SJSA1 (cell line): Measurements from ENCODE around the gene RALB. TPM values are rescaled to one million over a fixed set of nuclear protein-coding genes. Genes with fewer than 3 reads are reported as not detected.
"Not testable (repeated sequence)": the region's sequence is repeated elsewhere in the genome, so short reads cannot be mapped to it uniquely, and the experiment has no call there.

Experiments
- DNase-seq, 2 experiments: peaks; one replicate each; pipeline ENCODE4 v3.0.0-alpha.2; 2015 to 2020; ENCODE audit warnings: low spot score in 2 of 2, low read depth in 1 of 2
- H3K27ac ChIP-seq: fragments of 250-450 bp; sonication (Bioruptor Pico); 2 replicates; pipeline ENCODE4 v1.5.1; 2020; ENCODE audit warnings: mild to moderate bottlenecking, moderate library complexity
- H3K27me3 ChIP-seq: fragments of 250-450 bp; sonication (Bioruptor Pico); replicated peaks from 2 replicates; pipeline ENCODE4 v1.5.1; 2020; ENCODE audit warnings: mild to moderate bottlenecking, moderate library complexity
- H3K36me3 ChIP-seq: fragments of 250-450 bp; sonication (Bioruptor Pico); 2 replicates; pipeline ENCODE4 v1.5.1; 2020; ENCODE audit warnings: mild to moderate bottlenecking
- H3K4me1 ChIP-seq: fragments of 250-450 bp; sonication (Bioruptor Pico); replicated peaks from 2 replicates; pipeline ENCODE4 v1.6.1; 2021; ENCODE audit warnings: mild to moderate bottlenecking
- H3K4me3 ChIP-seq: fragments of 250-450 bp; sonication (Bioruptor Pico); 2 replicates; pipeline ENCODE4 v1.5.1; 2020; ENCODE audit warnings: mild to moderate bottlenecking
- H3K9me3 ChIP-seq: fragments of 250-450 bp; sonication (Bioruptor Pico); replicated peaks from 2 replicates; pipeline ENCODE4 v1.5.1; 2020; ENCODE audit warnings: mild to moderate bottlenecking
- total RNA-seq: library from RNA; depleted of rRNA; stranded (reverse); fragments of >200 nt; shearing (Covaris generic); gene quantifications from 2 replicates; pipeline ENCODE4 v1.2.3, GENCODE V29; 2014

Gene RALB
- total RNA-seq, 1 experiment from 2014 or later, result 84.7 TPM

DNA sequence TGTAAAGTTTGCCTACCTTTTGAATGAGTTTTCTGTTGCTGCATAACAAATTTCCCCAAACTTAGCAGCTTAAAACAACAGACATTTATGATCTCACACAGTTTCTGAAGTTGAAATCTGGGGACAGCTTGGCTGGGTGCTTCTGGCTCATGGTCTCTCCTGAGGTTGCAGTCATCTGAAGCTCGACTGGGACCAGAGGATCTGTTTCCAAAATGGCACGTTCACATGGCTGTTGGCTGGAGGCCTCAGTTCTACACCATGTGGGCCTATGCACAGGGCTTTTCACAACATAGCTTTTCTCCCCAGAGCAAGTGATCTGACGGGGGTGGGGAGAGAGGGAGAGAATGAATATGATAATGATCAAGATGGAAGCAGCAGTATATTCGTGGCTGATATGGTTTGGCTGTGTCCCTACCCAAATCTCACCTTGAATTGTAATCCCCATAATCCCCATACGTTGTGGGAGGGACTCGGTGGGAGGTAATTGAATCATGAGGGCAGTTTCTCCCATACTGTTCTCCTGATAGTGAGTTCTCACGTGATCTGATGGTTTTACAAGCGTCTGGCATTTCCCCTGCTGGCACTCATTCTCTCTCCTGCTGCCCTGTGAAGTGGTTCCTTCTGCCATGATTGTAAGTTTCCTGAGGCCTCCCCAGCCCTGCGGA, 3.5 kb downstream of the RALB start:
- DNase-seq, result no peak
- peaks cover 20% of the 10 kb centered on the region for H3K36me3 ChIP-seq
- peaks cover 2% of the 10 kb centered on the region; the same call in 1 of the 2 replicates for H3K9me3 ChIP-seq
- peaks cover 19% of the 10 kb centered on the region for H3K4me1 ChIP-seq
- no peaks in the 10 kb centered on the region for H3K27me3 ChIP-seq
- H3K4me3 ChIP-seq, result no peak overlapping the region
- no peak overlapping the region for H3K27ac ChIP-seq

DNA sequence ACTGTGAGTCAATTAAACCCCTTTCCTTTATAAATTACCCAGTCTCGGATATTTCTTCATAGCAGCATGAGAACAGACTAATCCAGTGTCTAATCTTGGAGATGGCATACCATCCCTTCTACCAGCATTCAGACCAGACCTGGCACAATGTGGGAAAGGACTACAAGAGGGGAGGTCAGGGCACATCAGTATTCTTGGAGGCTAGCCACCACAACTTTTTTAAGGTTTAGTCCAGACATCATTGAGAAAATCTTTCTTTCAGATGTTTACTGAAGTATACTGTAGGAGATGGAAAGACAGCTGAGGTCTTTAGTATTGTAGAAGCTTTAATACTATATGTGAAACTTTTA, 4.0 kb downstream of the RALB start:
- no peak overlapping the region for H3K27ac ChIP-seq
- peaks cover 20% of the 10 kb centered on the region for H3K36me3 ChIP-seq
- no peaks in the 10 kb centered on the region for H3K27me3 ChIP-seq
- peaks cover 2% of the 10 kb centered on the region; the same call in 1 of the 2 replicates for H3K9me3 ChIP-seq
- H3K4me1 ChIP-seq, result peaks cover 19% of the 10 kb centered on the region
- no peak for DNase-seq
- H3K4me3 ChIP-seq, result no peak overlapping the region

DNA sequence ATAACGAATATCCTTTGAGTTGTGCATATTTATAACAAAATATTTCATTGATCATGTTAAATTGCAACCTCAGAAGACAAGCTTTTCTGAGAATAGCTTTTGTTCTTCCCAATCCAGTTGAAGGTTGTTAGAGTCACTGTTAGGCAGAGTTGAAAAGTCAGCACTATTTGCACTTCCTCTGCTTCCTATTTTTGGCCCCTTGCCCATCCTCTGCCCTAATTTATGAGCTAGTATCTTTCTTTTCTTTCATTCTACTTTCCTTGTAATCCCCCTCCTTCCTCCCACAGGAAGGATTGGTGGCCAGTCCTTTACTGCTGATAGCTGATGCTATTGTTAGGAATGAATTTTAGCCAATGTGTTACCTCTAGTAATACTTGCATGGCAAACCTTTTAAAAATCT, 4.9 kb downstream of the RALB start:
- H3K4me3 ChIP-seq, result no peak overlapping the region
- peaks cover 2% of the 10 kb centered on the region; the same call in 1 of the 2 replicates for H3K9me3 ChIP-seq
- no peak for DNase-seq
- peaks cover 20% of the 10 kb centered on the region for H3K36me3 ChIP-seq
- peaks cover 14% of the 10 kb centered on the region for H3K4me1 ChIP-seq
- no peak overlapping the region for H3K27ac ChIP-seq
- H3K27me3 ChIP-seq, result no peaks in the 10 kb centered on the region

DNA sequence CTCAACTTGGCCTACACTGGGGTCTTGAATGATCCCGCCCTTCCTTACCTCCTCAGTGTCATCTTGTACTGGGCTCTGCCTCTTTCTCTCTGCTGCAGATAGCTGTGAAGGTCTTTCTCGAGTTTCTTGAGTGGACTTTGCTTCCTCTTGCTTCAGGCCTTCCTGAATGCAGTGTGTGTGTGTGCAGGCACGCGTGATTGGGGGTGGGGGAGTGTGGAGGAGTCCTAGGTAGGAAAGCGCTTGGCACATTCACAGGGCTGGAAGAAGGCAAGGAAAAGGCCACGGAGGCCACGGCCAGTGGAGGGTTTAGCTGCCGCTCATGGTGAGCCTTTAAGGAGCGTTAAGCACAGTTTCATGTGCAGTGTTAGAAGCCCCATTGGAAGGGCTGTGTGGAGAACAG, 5.5 kb downstream of the RALB start:
- H3K4me3 ChIP-seq, result no peak overlapping the region
- peaks cover 16% of the 10 kb centered on the region for H3K36me3 ChIP-seq
- H3K27ac ChIP-seq, result no peak overlapping the region
- DNase-seq, result no peak
- peaks cover 14% of the 10 kb centered on the region for H3K4me1 ChIP-seq
- H3K27me3 ChIP-seq, result no peaks in the 10 kb centered on the region
- peaks cover 2% of the 10 kb centered on the region; the same call in 1 of the 2 replicates for H3K9me3 ChIP-seq

DNA sequence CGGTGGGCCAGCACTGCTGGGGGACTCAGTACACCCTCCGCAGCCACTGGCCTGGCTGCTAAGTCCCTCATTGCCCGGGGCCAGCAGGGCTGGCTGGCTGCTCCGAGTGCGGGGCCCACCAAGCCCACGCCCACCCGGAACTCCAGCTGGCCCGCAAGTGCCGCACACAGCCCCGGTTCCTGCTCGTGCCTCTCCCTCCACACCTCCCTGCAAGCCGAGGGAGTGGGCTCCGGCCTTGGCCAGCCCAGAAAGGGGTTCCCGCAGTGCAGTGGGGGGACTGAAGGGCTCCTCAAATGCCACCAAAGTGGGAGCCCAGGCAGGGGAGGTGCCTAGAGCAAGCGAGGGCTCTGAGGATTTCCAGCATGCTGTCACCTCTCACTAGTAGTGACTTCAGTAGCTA, 7.3 kb downstream of the RALB start:
- not testable (repeated sequence) for H3K27ac ChIP-seq, H3K4me3 ChIP-seq, H3K27me3 ChIP-seq, H3K4me1 ChIP-seq, H3K9me3 ChIP-seq, DNase-seq
- H3K36me3 ChIP-seq, result peaks cover 16% of the 10 kb centered on the region

DNA sequence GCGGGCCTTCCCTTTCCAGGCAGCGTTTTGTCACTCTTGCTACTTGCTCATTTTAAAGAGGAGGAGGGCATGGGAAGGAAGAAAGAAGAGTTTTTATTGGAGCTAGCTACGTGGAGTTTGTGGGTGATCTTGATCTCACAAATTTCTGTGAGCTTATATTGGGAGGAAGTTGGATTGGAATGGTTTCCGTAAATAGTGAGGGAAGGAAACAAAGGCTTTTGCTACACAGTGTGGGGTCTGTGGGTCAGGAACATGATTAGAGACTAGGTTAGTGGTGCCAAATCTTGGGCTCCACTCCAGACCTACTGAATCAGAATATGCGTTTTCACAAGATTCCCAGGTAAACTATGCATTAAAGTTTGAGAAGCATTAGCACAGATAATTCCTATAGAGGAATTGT, 8.1 kb downstream of the RALB start:
- no peaks in the 10 kb centered on the region for H3K27me3 ChIP-seq
- H3K9me3 ChIP-seq, result peaks cover 2% of the 10 kb centered on the region; the same call in 1 of the 2 replicates
- H3K4me1 ChIP-seq, result peaks cover 13% of the 10 kb centered on the region
- H3K36me3 ChIP-seq, result peaks cover 12% of the 10 kb centered on the region
- H3K27ac ChIP-seq, result no peak overlapping the region
- no peak overlapping the region for H3K4me3 ChIP-seq
- no peak for DNase-seq

DNA sequence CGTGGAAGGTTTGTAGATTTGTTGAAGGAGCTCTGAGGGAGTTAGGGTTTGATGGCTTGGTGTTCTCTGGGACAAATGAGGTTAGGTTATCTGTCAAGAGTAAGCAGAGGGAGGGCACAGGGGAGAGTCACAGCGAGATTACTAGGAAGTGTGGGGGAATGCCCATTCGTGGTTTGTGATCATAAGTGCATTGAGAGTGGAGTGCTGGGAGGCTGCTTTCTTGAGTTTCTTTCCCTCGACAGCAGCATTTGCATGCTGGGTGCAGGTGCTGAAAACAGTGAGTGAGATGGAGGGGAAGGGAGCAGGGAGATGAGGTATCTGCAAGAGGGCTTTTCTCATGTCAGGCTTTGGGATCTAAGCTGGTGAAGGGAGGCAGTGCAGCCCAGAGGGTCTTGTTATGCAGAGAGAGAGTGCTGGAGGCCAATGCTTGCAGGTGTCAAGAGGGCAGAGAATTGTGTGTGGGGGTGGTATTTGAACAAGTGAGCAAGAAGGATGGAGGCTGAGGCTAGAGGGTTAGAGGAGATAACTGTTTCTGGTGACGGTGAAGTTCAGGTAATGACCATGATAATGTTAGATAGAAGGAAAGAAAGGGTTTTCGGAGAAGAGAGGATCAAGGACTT, 8.8 kb downstream of the RALB start:
- H3K27ac ChIP-seq, result no peak overlapping the region
- no peak overlapping the region for H3K4me3 ChIP-seq
- no peak for DNase-seq
- H3K27me3 ChIP-seq, result no peaks in the 10 kb centered on the region
- peaks cover 2% of the 10 kb centered on the region; the same call in 1 of the 2 replicates for H3K9me3 ChIP-seq
- peaks cover 12% of the 10 kb centered on the region for H3K36me3 ChIP-seq
- peaks cover 13% of the 10 kb centered on the region for H3K4me1 ChIP-seq

DNA sequence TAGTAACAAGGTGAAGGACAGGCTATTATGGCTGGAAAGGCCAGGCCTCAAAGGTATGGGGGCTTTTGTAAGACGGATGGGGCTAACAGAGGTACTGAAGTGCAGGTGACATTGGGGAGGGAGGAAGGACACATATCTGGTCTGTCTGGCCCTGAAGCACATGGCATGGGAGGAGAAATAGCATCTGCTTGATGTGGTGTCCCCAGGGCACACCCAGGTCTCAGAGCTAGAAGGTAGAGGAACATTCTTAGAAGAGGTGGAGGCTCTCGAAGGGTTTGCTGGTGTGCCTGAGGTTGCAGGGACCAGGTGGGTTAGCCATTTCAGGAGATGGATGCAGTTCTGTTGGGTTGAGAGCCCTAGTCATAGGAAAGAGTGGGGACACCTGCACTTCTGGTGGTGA, 9.5 kb downstream of the RALB start:
- H3K9me3 ChIP-seq, result peaks cover 2% of the 10 kb centered on the region; the same call in 1 of the 2 replicates
- H3K4me3 ChIP-seq, result no peak overlapping the region
- no peak for DNase-seq
- H3K4me1 ChIP-seq, result peaks cover 13% of the 10 kb centered on the region
- no peak overlapping the region for H3K27ac ChIP-seq
- H3K36me3 ChIP-seq, result peaks cover 8% of the 10 kb centered on the region
- H3K27me3 ChIP-seq, result no peaks in the 10 kb centered on the region

DNA sequence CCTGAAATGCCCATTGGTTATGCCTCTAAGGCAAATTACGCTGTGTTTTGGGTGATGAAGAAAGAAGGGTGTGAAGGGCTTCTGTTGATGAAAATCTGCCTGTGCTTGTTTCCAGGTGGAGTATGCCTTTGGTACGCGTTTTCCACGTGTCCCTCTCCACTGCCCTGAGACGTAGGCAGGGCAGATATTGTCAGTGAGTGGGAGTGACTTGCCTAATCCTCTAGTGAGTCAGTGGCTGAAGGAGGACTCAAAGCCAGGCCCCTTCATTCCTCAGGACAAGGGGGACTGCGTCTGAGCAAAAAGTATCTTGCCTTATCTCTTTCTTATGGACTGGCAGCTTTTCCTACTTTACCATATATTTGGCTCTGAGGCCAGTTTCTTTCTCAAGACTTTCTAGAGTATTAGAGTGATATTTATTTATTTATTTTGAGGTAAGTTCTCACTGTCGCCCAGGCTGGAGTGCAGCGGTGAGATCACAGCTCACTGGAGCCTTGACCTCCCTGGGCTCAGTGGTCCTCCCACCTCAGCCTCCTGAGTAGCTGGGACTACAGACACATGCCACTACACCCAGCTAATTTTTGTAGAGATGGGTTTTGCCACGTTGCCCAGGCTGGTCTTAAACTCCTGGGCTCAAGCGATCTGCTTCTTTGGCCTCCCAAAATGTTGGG, 10.2 kb downstream of the RALB start:
- Histone ChIP-seq H3K27me3 (no peaks in the 10 kb centered on the region), H3K4me1 (peaks cover 13% of the 10 kb centered on the region), H3K27ac (no peak overlapping the region), H3K9me3 (peaks cover 2% of the 10 kb centered on the region; the same call in 1 of the 2 replicates), H3K36me3 (peaks cover 8% of the 10 kb centered on the region; the same call in 1 of the 2 replicates), H3K4me3 (no peak overlapping the region)
- DNase-seq, result no peak

DNA sequence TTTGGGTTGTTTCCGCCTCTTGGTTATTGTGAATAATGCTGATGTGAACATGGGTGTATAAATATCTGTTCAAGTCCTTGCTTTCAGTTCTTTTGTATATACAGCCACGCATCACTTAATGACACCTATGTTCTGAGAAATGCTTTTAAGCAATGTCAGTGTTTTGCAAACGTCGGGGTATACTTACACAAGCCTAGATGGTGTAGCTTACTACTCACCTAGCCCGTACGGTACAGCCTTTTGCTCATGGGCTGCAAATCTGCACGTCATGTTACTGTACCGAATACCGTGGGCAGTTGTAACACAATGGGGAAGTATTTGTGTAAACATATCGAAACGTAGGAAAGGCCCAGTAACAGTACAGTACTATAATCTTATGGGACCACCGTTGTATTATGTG, 12.4 kb downstream of the RALB start:
- H3K27ac ChIP-seq, result 0 out of 2 replicates have a peak overlapping the region, but pooled peaks have one; percentile 22
- peaks cover 5% of the 10 kb centered on the region for H3K36me3 ChIP-seq
- H3K4me3 ChIP-seq, result no peak overlapping the region
- DNase-seq, result peak in 1 of 2 experiments; percentile 45
- peaks cover 13% of the 10 kb centered on the region for H3K4me1 ChIP-seq
- H3K9me3 ChIP-seq, result peaks cover 2% of the 10 kb centered on the region; the same call in 1 of the 2 replicates
- no peaks in the 10 kb centered on the region for H3K27me3 ChIP-seq

DNA sequence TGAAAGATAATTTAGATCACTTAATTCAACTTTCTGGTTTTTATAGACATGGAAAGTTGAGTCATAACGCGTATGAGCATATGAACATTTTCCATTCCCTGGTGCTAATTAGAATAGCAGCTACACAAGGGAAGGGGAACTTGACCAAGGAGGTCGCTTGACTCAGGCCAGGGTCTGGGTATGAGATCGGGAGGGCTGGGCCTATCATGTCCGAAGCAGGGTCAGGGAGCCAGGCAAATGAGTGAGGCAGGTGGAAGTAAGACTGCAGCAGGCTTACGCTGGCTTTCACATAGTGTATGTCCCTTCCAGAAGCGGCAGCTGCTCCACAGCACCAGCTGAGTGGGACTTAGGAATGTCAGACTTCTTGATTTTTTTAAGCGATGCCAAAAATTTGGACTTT, 14.7 kb downstream of the RALB start:
- Histone ChIP-seq H3K4me3 (no peak overlapping the region), H3K36me3 (peaks cover 15% of the 10 kb centered on the region), H3K9me3 (no peaks in the 10 kb centered on the region), H3K4me1 (peaks cover 15% of the 10 kb centered on the region), H3K27me3 (no peaks in the 10 kb centered on the region), H3K27ac (no peak overlapping the region)
- DNase-seq, result no peak

DNA sequence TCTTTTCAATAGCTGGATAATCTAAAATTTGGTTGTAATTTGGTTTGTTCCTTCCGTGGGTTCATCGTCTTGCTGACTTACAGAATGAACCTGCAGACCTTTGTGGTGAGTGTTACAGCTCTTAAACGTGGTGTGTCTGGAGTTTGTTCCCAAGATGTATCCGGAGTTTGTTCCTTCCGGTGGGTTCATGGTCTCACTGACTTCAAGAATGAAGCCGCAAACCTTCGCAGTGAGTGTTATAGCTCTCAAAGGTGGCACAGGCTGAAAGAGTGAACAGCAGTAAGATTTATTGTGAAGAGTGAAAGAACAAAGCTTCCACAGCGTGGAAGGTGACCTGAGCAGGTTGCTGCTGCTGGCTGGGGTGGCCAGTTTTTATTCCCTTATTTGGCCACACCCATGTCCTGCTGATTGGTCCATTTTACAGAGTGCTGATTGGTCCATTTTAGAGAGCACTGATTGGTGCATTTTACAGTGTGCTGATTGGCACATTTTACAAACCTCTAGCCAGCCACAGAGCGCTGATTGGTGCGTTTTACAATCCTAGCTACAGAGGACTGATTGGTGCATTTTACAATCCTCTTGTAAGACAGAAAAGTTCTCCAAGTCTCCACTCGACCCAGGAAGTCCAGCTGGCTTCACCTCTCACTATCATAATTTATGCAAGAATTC, 16.6 kb downstream of the RALB start:
- Histone ChIP-seq H3K9me3 (peaks cover 3% of the 10 kb centered on the region; the same call in 1 of the 2 replicates), H3K27ac (no peak overlapping the region), H3K4me1 (peaks cover 28% of the 10 kb centered on the region), H3K36me3 (peaks cover 15% of the 10 kb centered on the region), H3K4me3 (no peak overlapping the region), H3K27me3 (no peaks in the 10 kb centered on the region)
- DNase-seq, result no peak

DNA sequence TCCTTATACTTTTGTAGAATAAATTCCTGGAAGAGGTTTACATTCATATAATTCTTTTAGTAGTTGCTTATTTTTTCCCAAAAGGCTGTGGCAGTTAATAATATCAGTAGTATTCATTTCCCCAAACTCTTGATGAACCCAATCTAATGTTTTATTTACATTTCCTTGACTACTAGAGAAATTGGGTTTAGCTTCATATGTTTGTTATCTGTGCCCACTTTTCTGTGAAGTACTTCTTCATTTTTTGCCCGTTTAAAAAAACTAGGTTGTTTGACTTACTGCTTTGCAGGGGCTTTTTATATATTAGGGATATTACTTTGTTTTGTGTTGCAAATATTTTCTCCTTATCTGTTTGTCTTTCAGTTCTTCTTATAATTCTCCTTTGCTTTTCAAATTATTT, 17.2 kb downstream of the RALB start:
- H3K4me3 ChIP-seq, result no peak overlapping the region
- no peak for DNase-seq
- peaks cover 3% of the 10 kb centered on the region; the same call in 1 of the 2 replicates for H3K9me3 ChIP-seq
- H3K4me1 ChIP-seq, result peaks cover 26% of the 10 kb centered on the region
- no peaks in the 10 kb centered on the region for H3K27me3 ChIP-seq
- no peak overlapping the region for H3K27ac ChIP-seq
- peaks cover 15% of the 10 kb centered on the region for H3K36me3 ChIP-seq
